Stimulated activated CD4-positive, alpha-beta T cell treated with anti-CD3 and anti-CD28 coated beads, Interleukin-15, amount 100 ng/mL, for 24 hours (primary cell): ENCODE measurements around the gene SLC24A4.
A peak's percentile ranks its signal among the peaks of the same experiment; 100 is the strongest.

Source experiments
- DNase-seq: peaks from one replicate; pipeline ENCODE4 v3.0.0-alpha.2; 2020

Gene SLC24A4

GRCh38 chr14:92510972-92511371 lies 188.0 kb downstream of the SLC24A4 start:
- no peak for DNase-seq

- no peak for DNase-seq
Measured at GRCh38 chr14:92511453-92512238, 188.7 kb downstream of the SLC24A4 start.

GRCh38 chr14:92512807-92513203 lies 189.8 kb downstream of the SLC24A4 start:
- no peak for DNase-seq

- DNase-seq = peak; percentile 62
Measured at GRCh38 chr14:92513204-92513965, 190.4 kb downstream of the SLC24A4 start, which contains the start of gene RIN3. RIN3 (plus strand) TSS chr14:92513781; CDS start chr14:92513933, 152 bp downstream.

GRCh38 chr14:92513966-92514843 lies 191.2 kb downstream of the SLC24A4 start:
- DNase-seq = peak; percentile 45

GRCh38 chr14:92514844-92515514 lies 192.0 kb downstream of the SLC24A4 start:
- DNase-seq = no peak

GRCh38 chr14:92515546-92516343 lies 192.8 kb downstream of the SLC24A4 start:
- no peak for DNase-seq

GRCh38 chr14:92516344-92516965 lies 193.5 kb downstream of the SLC24A4 start:
- no peak for DNase-seq

GRCh38 chr14:92516966-92517506 lies 194.1 kb downstream of the SLC24A4 start:
- DNase-seq = peak; percentile 15

GRCh38 chr14:92517761-92518160 lies 194.8 kb downstream of the SLC24A4 start:
- DNase-seq = no peak

GRCh38 chr14:92519246-92520101 lies 196.5 kb downstream of the SLC24A4 start:
- no peak for DNase-seq

GRCh38 chr14:92520102-92521057 lies 197.4 kb downstream of the SLC24A4 start:
- DNase-seq = no peak

GRCh38 chr14:92521058-92521415 lies 198.1 kb downstream of the SLC24A4 start:
- DNase-seq = no peak

- DNase-seq = no peak
Measured at GRCh38 chr14:92523752-92524151, 200.8 kb downstream of the SLC24A4 start.

- DNase-seq = no peak
Measured at GRCh38 chr14:92524602-92525185, 201.7 kb downstream of the SLC24A4 start.

- DNase-seq = no peak
Measured at GRCh38 chr14:92525322-92526095, 202.5 kb downstream of the SLC24A4 start.

- DNase-seq = no peak
Measured at GRCh38 chr14:92527721-92528120, 204.8 kb downstream of the SLC24A4 start.
